ENCODE measurements around the gene ENDOD1.
A peak's percentile ranks its signal among the peaks of the same experiment; 100 is the strongest.

ENDOD1 gene

GRCh38 chr11:95157824-95158223 is 68.2 kb downstream of the ENDOD1 start:
- H3K27ac ChIP-seq (ENCODE audit: insufficient read depth in 1 of 2, low read depth in 1 of 2, low read length in 2 of 2, poor library complexity in 1 of 2, severe bottlenecking in 2 of 2), result no peak overlapping the region
- no peaks in the 10 kb centered on the region for H3K27me3 ChIP-seq (replicated peaks in 2 of 5; ENCODE audit: control insufficient read depth in 4 of 5, insufficient read depth in 5 of 5, low read length in 4 of 5)
- 100% methylated on average over 1 of the region's 1 CpG for WGBS (ENCODE audit: insufficient coverage)
- H3K9me3 ChIP-seq (ENCODE audit: control extremely low read depth in 1 of 5, control insufficient read depth in 4 of 5, insufficient read depth in 2 of 5, low read depth in 1 of 5, low read length in 4 of 5), result no peaks in the 10 kb centered on the region
- H3K36me3 ChIP-seq (ENCODE audit: control insufficient read depth in 4 of 4, insufficient read depth in 4 of 4, low read length in 3 of 4), result peaks cover 0 to 2% (median 0%) of the 10 kb centered on the region in 4 experiments
- DNase-seq, result no peak
- ChIA-PET CTCF (interaction anchor here (0.8 to 16.8 kb wide), 8 partner anchors 8 to 603 kb away, joined by 3 to 277 read pairs (median 5); no protein-coding TSS in a partner anchor), POLR2A (no interaction called here)
- peaks cover 6 to 34% (median 28%) of the 10 kb centered on the region in 4 experiments for H3K4me1 ChIP-seq (ENCODE audit: control extremely low read depth in 1 of 4, control insufficient read depth in 4 of 4, insufficient read depth in 4 of 4, low read length in 3 of 4)
- no peak overlapping the region for H3K4me3 ChIP-seq (ENCODE audit: control insufficient read depth in 1 of 7, extremely low read depth in 1 of 7, insufficient read depth in 4 of 7, low read depth in 2 of 7, low read length in 6 of 7)

DNA sequence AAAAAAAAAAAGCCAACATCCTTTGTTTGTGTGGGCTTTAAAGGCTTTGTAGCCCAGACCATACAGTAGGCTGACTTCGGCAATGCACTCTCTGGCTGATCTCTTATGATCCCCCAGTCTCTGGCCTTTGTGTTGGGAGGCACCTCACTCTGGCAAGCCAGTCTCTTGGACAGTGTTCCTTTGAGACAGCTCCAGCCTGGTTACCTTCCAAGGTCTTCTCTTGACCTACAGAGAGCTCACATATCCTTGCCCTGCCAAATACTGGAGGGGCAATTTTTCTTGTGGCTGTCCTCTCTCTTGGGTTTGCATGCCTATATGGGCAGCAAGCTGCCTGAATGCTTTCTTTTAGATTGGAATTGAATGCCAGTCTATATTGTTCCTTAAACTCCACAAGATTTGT is 71.6 kb downstream of the ENDOD1 start:
- Histone ChIP-seq H3K4me3 (ENCODE audit: control insufficient read depth in 1 of 7, extremely low read depth in 1 of 7, insufficient read depth in 4 of 7, low read depth in 2 of 7, low read length in 6 of 7) (no peak overlapping the region), H3K4me1 (ENCODE audit: control extremely low read depth in 1 of 4, control insufficient read depth in 4 of 4, insufficient read depth in 4 of 4, low read length in 3 of 4) (peaks cover 10 to 31% (median 22%) of the 10 kb centered on the region in 4 experiments), H3K27ac (ENCODE audit: insufficient read depth in 1 of 2, low read depth in 1 of 2, low read length in 2 of 2, poor library complexity in 1 of 2, severe bottlenecking in 2 of 2) (no peak overlapping the region), H3K27me3 (replicated peaks in 2 of 5; ENCODE audit: control insufficient read depth in 4 of 5, insufficient read depth in 5 of 5, low read length in 4 of 5) (no peaks in the 10 kb centered on the region), H3K36me3 (ENCODE audit: control insufficient read depth in 4 of 4, insufficient read depth in 4 of 4, low read length in 3 of 4) (peaks cover 0 to 2% (median 0%) of the 10 kb centered on the region in 4 experiments), H3K9me3 (ENCODE audit: control extremely low read depth in 1 of 5, control insufficient read depth in 4 of 5, insufficient read depth in 2 of 5, low read depth in 1 of 5, low read length in 4 of 5) (no peaks in the 10 kb centered on the region)
- CTCF ChIA-PET, result interaction anchor here (1.2 to 16.8 kb wide), 5 partner anchors 8 to 600 kb away, joined by 3 to 277 read pairs (median 79); no protein-coding TSS in a partner anchor
- WGBS (ENCODE audit: insufficient coverage), result 94% methylated on average over 1 of the region's 1 CpG
- no peak for DNase-seq
- POLR2A ChIA-PET, result interaction anchor here (0.5 kb wide), 1 partner anchor 685 kb away, joined by 3 read pairs; no protein-coding TSS in a partner anchor

DNA sequence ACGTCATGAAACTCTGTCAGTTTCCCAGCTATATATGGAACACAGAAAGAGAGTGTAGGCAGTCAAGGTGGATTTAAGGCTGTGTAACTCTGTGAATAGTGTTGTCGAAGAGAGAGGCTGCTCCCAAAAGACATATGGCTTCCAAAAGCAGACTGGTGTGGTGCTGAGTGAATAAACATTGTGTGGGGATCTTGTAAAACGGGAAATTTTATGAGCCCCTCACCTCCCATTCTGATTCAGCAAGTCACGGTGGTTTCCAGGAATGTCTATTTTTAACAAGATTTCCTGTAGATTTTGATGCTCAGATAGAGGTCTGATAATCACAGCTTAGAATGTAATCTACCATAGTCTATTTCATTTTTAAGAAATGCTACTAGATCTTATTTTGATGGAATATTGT is 73.5 kb downstream of the ENDOD1 start:
- Histone ChIP-seq H3K27ac (ENCODE audit: insufficient read depth in 1 of 2, low read depth in 1 of 2, low read length in 2 of 2, poor library complexity in 1 of 2, severe bottlenecking in 2 of 2) (peak overlapping the region in 1 of 2 experiments; percentile 62), H3K4me3 (ENCODE audit: control insufficient read depth in 1 of 7, extremely low read depth in 1 of 7, insufficient read depth in 4 of 7, low read depth in 2 of 7, low read length in 6 of 7) (peak overlapping the region in 2 of 7 experiments; percentile 27 to 43), H3K36me3 (ENCODE audit: control insufficient read depth in 4 of 4, insufficient read depth in 4 of 4, low read length in 3 of 4) (peaks cover 0 to 2% (median under 1%) of the 10 kb centered on the region in 4 experiments), H3K9me3 (ENCODE audit: control extremely low read depth in 1 of 5, control insufficient read depth in 4 of 5, insufficient read depth in 2 of 5, low read depth in 1 of 5, low read length in 4 of 5) (no peaks in the 10 kb centered on the region), H3K4me1 (ENCODE audit: control extremely low read depth in 1 of 4, control insufficient read depth in 4 of 4, insufficient read depth in 4 of 4, low read length in 3 of 4) (peaks cover 17 to 48% (median 33%) of the 10 kb centered on the region in 4 experiments), H3K27me3 (replicated peaks in 2 of 5; ENCODE audit: control insufficient read depth in 4 of 5, insufficient read depth in 5 of 5, low read length in 4 of 5) (no peaks in the 10 kb centered on the region)
- POLR2A ChIA-PET, result interaction anchor here (0.6 kb wide), 1 partner anchor 41 kb away, joined by 11 read pairs; no protein-coding TSS in a partner anchor
- DNase-seq, result peak in 2 of 3 donors; percentile 42 to 47
- CTCF ChIA-PET, result interaction anchor here (1.0 to 16.8 kb wide), 4 partner anchors 10 to 598 kb away, joined by 3 to 277 read pairs (median 41); no protein-coding TSS in a partner anchor
- 0% methylated on average over 1 of the region's 4 CpGs for WGBS (ENCODE audit: insufficient coverage)

- Histone ChIP-seq H3K4me3 (ENCODE audit: control insufficient read depth in 1 of 7, extremely low read depth in 1 of 7, insufficient read depth in 4 of 7, low read depth in 2 of 7, low read length in 6 of 7) (no peak overlapping the region), H3K27ac (ENCODE audit: insufficient read depth in 1 of 2, low read depth in 1 of 2, low read length in 2 of 2, poor library complexity in 1 of 2, severe bottlenecking in 2 of 2) (no peak overlapping the region), H3K36me3 (ENCODE audit: control insufficient read depth in 4 of 4, insufficient read depth in 4 of 4, low read length in 3 of 4) (peaks cover 3 to 9% (median 5%) of the 10 kb centered on the region in 4 experiments), H3K27me3 (replicated peaks in 2 of 5; ENCODE audit: control insufficient read depth in 4 of 5, insufficient read depth in 5 of 5, low read length in 4 of 5) (no peaks in the 10 kb centered on the region), H3K4me1 (ENCODE audit: control extremely low read depth in 1 of 4, control insufficient read depth in 4 of 4, insufficient read depth in 4 of 4, low read length in 3 of 4) (peaks cover 15 to 45% (median 25%) of the 10 kb centered on the region in 4 experiments), H3K9me3 (ENCODE audit: control extremely low read depth in 1 of 5, control insufficient read depth in 4 of 5, insufficient read depth in 2 of 5, low read depth in 1 of 5, low read length in 4 of 5) (no peaks in the 10 kb centered on the region)
- ChIA-PET POLR2A (no interaction called here), CTCF (interaction anchor here (0.9 to 16.8 kb wide), 3 partner anchors 12 to 595 kb away, joined by 3 to 277 read pairs (median 79); no protein-coding TSS in a partner anchor)
- peak in 1 of 3 donors; percentile 33 for DNase-seq
Measured at GRCh38 chr11:95165638-95166037, 76.0 kb downstream of the ENDOD1 start.

DNA sequence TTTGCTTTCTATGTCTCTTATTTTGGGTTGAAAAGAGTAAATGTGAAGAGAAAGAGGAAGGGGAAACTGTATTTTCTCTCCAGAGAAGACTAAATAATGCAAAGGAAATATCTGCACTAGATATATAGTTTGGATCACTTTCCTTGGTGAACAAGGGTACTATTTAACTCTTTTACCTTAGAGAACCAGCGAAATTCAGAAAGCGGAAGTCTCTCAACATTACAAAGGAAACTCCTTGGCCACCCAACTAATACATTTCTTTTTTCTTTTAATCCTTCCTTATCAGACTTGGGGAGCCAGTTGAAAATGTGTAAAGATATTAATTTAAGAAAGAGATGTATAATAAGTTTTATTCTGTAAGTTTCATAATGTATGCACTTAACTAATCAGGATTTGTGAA is 77.1 kb downstream of the ENDOD1 start:
- Histone ChIP-seq H3K27ac (ENCODE audit: insufficient read depth in 1 of 2, low read depth in 1 of 2, low read length in 2 of 2, poor library complexity in 1 of 2, severe bottlenecking in 2 of 2) (peak overlapping the region in 1 of 2 experiments; percentile 46), H3K36me3 (ENCODE audit: control insufficient read depth in 4 of 4, insufficient read depth in 4 of 4, low read length in 3 of 4) (peaks cover 4 to 12% (median 6%) of the 10 kb centered on the region in 4 experiments), H3K4me3 (ENCODE audit: control insufficient read depth in 1 of 7, extremely low read depth in 1 of 7, insufficient read depth in 4 of 7, low read depth in 2 of 7, low read length in 6 of 7) (peak overlapping the region in 1 of 7 experiments; percentile 19), H3K4me1 (ENCODE audit: control extremely low read depth in 1 of 4, control insufficient read depth in 4 of 4, insufficient read depth in 4 of 4, low read length in 3 of 4) (peaks cover 15 to 45% (median 24%) of the 10 kb centered on the region in 4 experiments), H3K27me3 (replicated peaks in 2 of 5; ENCODE audit: control insufficient read depth in 4 of 5, insufficient read depth in 5 of 5, low read length in 4 of 5) (no peaks in the 10 kb centered on the region), H3K9me3 (ENCODE audit: control extremely low read depth in 1 of 5, control insufficient read depth in 4 of 5, insufficient read depth in 2 of 5, low read depth in 1 of 5, low read length in 4 of 5) (no peaks in the 10 kb centered on the region)
- ChIA-PET POLR2A (no interaction called here), CTCF (interaction anchor here (0.7 to 16.8 kb wide), 4 partner anchors 9 to 594 kb away, joined by 3 to 277 read pairs (median 41); no protein-coding TSS in a partner anchor)
- DNase-seq, result peak in 2 of 3 donors; percentile 64 to 69
- WGBS (ENCODE audit: insufficient coverage), result 0% methylated on average over 1 of the region's 2 CpGs

GRCh38 chr11:95170294-95170693 is 80.6 kb downstream of the ENDOD1 start:
- Histone ChIP-seq H3K27ac (ENCODE audit: insufficient read depth in 1 of 2, low read depth in 1 of 2, low read length in 2 of 2, poor library complexity in 1 of 2, severe bottlenecking in 2 of 2) (no peak overlapping the region), H3K27me3 (replicated peaks in 2 of 5; ENCODE audit: control insufficient read depth in 4 of 5, insufficient read depth in 5 of 5, low read length in 4 of 5) (no peaks in the 10 kb centered on the region), H3K4me3 (ENCODE audit: control insufficient read depth in 1 of 7, extremely low read depth in 1 of 7, insufficient read depth in 4 of 7, low read depth in 2 of 7, low read length in 6 of 7) (no peak overlapping the region), H3K4me1 (ENCODE audit: control extremely low read depth in 1 of 4, control insufficient read depth in 4 of 4, insufficient read depth in 4 of 4, low read length in 3 of 4) (peaks cover 7 to 27% (median 12%) of the 10 kb centered on the region in 4 experiments), H3K9me3 (ENCODE audit: control extremely low read depth in 1 of 5, control insufficient read depth in 4 of 5, insufficient read depth in 2 of 5, low read depth in 1 of 5, low read length in 4 of 5) (no peaks in the 10 kb centered on the region), H3K36me3 (ENCODE audit: control insufficient read depth in 4 of 4, insufficient read depth in 4 of 4, low read length in 3 of 4) (peaks cover 8 to 40% (median 16%) of the 10 kb centered on the region in 4 experiments)
- POLR2A ChIA-PET, result no interaction called here
- CTCF ChIA-PET, result interaction anchor here (0.8 to 1.7 kb wide), 6 partner anchors 12 to 657 kb away, joined by 3 to 8 read pairs (median 4); no protein-coding TSS in a partner anchor
- DNase-seq, result no peak
- 97% methylated on average over 4 of the region's 5 CpGs for WGBS (ENCODE audit: insufficient coverage)

- Histone ChIP-seq H3K4me1 (ENCODE audit: control extremely low read depth in 1 of 4, control insufficient read depth in 4 of 4, insufficient read depth in 4 of 4, low read length in 3 of 4) (peaks cover 0 to 2% (median 0%) of the 10 kb centered on the region in 4 experiments), H3K9me3 (ENCODE audit: control extremely low read depth in 1 of 5, control insufficient read depth in 4 of 5, insufficient read depth in 2 of 5, low read depth in 1 of 5, low read length in 4 of 5) (no peaks in the 10 kb centered on the region), H3K36me3 (ENCODE audit: control insufficient read depth in 4 of 4, insufficient read depth in 4 of 4, low read length in 3 of 4) (peaks cover 14 to 83% (median 24%) of the 10 kb centered on the region in 4 experiments), H3K27me3 (replicated peaks in 2 of 5; ENCODE audit: control insufficient read depth in 4 of 5, insufficient read depth in 5 of 5, low read length in 4 of 5) (no peaks in the 10 kb centered on the region), H3K27ac (ENCODE audit: insufficient read depth in 1 of 2, low read depth in 1 of 2, low read length in 2 of 2, poor library complexity in 1 of 2, severe bottlenecking in 2 of 2) (no peak overlapping the region), H3K4me3 (ENCODE audit: control insufficient read depth in 1 of 7, extremely low read depth in 1 of 7, insufficient read depth in 4 of 7, low read depth in 2 of 7, low read length in 6 of 7) (no peak overlapping the region)
- 85% methylated on average over 4 of the region's 4 CpGs for WGBS (ENCODE audit: insufficient coverage)
- DNase-seq, result peak in 2 of 3 donors; percentile 36 to 40
- CTCF ChIA-PET, result interaction anchor here (0.7 to 2.2 kb wide), 10 partner anchors 10 to 536 kb away, joined by 3 to 12 read pairs (median 4); no protein-coding TSS in a partner anchor
- POLR2A ChIA-PET, result interaction anchor here (0.6 kb wide), 1 partner anchor 28 kb away, joined by 3 read pairs; no protein-coding TSS in a partner anchor
Measured at GRCh38 chr11:95175818-95176380, 86.3 kb downstream of the ENDOD1 start.
